Prostate gland (tissue), 2 donors: ENCODE results near the gene AFAP1. TPM values are rescaled to one million over a fixed set of nuclear protein-coding genes. Genes with fewer than 3 reads are reported as not detected.

Source experiments
- DNase-seq: peaks from one replicate; pipeline ENCODE4 v3.0.0-alpha.2; 2019; ENCODE audit warnings: low spot score
- H3K27ac ChIP-seq, 2 donors: fragments of 200-600 bp; sonication (generic); 2 replicates each; pipeline ENCODE4 v1.5.1; 2017 to 2019
- H3K27me3 ChIP-seq: fragments of 200-600 bp; sonication (generic); replicated peaks from 2 replicates; pipeline ENCODE4 v1.5.1; 2019; ENCODE audit not compliant: insufficient read depth
- H3K36me3 ChIP-seq, 2 donors: fragments of 200-600 bp; sonication (generic); 1 replicate in 1 of 2; 2 replicates in 1 of 2; pipeline versions ENCODE4 v1.5.1 to v1.8.1; 2017 to 2019
- H3K4me1 ChIP-seq: fragments of 200-600 bp; sonication (generic); replicated peaks from 2 replicates; pipeline ENCODE4 v1.5.1; 2019
- H3K4me3 ChIP-seq, 2 donors: fragments of 200-600 bp; sonication (generic); 2 replicates each; pipeline ENCODE4 v1.5.1; 2017 to 2019
- H3K9me3 ChIP-seq: fragments of 200-600 bp; sonication (generic); 2 replicates; pipeline ENCODE4 v1.5.1; 2017
- POLR2A ChIP-seq: fragments of 450-650 bp; IDR thresholded peaks from one replicate; pipeline ENCODE4 v1.6.1; 2016; ENCODE audit warnings: antibody characterized with exemption, mild to moderate bottlenecking
- POLR2AphosphoS5 ChIP-seq: sonication (generic); formaldehyde crosslinking; IDR thresholded peaks from one replicate; pipeline ENCODE4 v1.6.1; 2017; ENCODE audit warnings: antibody characterized with exemption
- WGBS: methylation state at CpG from one replicate; pipeline ENCODE4 v1.1.5; 2018; 5-methylcytosine and 5-hydroxymethylcytosine counted together
- intact Hi-C: fragments of 100-400 bp; cut with DNase I; formaldehyde crosslinking; loops from one replicate; pipeline ENCODE4 v1.14.2; 2022
- total RNA-seq, 2 donors: library from RNA; depleted of rRNA; stranded (reverse); fragments of >200 nt; gene quantifications; one replicate each; pipeline ENCODE4 v1.1.0, GENCODE V29; 2016
- TF ChIP-seq, protein P1 (sequence below), 4 experiments: fragments of 200-600 bp in 2 of 4; fragments of 450-650 bp in 2 of 4; sonication (generic) in 2 of 4; IDR thresholded peaks; 1 replicate in 3 of 4; 2 replicates in 1 of 4; pipeline ENCODE4 v1.5.1; 2016 to 2019; ENCODE audit warnings: antibody characterized with exemption in 4 of 4, mild to moderate bottlenecking in 2 of 4, moderate library complexity in 2 of 4

Gene AFAP1
- total RNA-seq, 2 donors from 2014 or later = 17.5 to 19.8 TPM

DNA sequence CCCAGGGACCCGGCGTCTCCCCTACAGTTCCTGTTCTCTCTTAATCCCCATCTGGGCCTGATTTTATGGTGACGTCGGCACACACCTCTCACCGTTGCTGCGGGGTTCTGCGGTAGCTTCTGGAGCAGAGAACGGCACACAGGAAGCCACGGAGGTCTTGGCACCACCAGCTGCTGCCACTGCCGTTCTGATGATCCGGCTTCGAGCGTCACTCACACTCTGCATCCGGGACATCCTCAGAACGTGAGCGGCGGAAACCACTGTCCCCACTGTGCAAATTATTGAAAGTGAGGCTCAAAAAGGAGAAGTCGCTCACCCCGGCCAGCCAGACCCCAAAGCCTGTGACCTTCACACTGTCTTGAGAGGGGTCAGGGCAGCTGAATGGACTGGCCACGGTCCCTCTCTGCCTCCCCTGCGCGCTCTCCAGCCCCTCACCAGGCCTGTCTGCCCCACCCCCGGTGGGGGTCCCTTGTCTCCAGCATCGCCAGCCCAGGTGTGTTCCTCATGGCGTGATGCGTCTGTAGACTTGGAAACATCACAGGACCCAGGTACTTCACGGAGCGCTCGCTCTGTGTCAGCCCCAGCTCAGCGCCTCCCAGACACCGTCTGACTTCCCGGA is 201.1 kb downstream of the AFAP1 start:
- Histone ChIP-seq H3K9me3 (no peaks in the 10 kb centered on the region), H3K27ac (no peak overlapping the region), H3K4me1 (no peaks in the 10 kb centered on the region), H3K36me3 (no peaks in the 10 kb centered on the region), H3K27me3 (no peaks in the 10 kb centered on the region), H3K4me3 (no peak overlapping the region)
- TF ChIP-seq, protein P1, sequence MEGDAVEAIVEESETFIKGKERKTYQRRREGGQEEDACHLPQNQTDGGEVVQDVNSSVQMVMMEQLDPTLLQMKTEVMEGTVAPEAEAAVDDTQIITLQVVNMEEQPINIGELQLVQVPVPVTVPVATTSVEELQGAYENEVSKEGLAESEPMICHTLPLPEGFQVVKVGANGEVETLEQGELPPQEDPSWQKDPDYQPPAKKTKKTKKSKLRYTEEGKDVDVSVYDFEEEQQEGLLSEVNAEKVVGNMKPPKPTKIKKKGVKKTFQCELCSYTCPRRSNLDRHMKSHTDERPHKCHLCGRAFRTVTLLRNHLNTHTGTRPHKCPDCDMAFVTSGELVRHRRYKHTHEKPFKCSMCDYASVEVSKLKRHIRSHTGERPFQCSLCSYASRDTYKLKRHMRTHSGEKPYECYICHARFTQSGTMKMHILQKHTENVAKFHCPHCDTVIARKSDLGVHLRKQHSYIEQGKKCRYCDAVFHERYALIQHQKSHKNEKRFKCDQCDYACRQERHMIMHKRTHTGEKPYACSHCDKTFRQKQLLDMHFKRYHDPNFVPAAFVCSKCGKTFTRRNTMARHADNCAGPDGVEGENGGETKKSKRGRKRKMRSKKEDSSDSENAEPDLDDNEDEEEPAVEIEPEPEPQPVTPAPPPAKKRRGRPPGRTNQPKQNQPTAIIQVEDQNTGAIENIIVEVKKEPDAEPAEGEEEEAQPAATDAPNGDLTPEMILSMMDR (IDR thresholded peaks at IDR 0.05) = no peak
- no peak for TF ChIP-seq POLR2AphosphoS5
- TF ChIP-seq POLR2A = no peak
- 92% methylated on average over 32 of the region's 32 CpGs for WGBS
- no peak for DNase-seq
- intact Hi-C loops = no loop called here

DNA sequence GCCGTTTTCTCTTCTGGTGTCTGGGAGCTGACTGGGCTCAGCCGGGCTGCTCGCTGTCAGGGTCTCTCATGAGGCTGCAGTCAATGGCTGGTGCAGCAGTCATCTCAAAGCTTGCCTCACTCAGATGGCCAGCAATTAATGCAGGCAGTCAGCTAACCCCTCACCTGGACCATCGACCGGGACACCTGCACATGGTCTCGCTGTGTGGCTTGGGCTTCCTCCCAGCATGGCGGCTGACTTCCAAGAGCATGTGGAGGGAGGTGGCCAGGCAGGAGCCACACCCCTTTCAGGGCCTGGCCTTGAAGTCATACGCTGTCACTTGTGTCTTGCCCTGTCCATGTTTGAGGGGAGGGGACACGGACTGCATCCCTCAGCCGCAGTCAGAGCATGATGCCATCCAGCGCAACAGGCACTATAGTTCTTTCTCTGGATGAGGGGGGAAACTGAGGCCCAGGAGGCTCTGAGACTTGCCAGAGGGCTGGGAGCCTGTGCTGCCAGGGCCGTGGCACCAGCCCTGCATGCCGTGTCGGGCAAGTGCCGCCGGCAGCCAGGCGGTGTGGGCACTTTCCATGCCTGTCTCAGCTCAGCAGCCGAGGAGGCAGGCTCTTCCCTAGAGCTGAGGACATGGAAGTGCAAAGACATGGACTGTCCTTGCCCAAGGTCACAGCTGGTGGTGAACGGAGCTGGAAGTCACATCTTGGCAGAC is 201.8 kb downstream of the AFAP1 start:
- Histone ChIP-seq H3K4me3 (no peak overlapping the region), H3K4me1 (no peaks in the 10 kb centered on the region), H3K36me3 (no peaks in the 10 kb centered on the region), H3K9me3 (no peaks in the 10 kb centered on the region), H3K27me3 (no peaks in the 10 kb centered on the region), H3K27ac (no peak overlapping the region)
- WGBS = 94% methylated on average over 19 of the region's 19 CpGs
- TF ChIP-seq POLR2AphosphoS5 = no peak
- TF ChIP-seq, protein P1 (IDR thresholded peaks at IDR 0.05) = no peak
- TF ChIP-seq POLR2A = no peak
- intact Hi-C loops = no loop called here
- no peak for DNase-seq

GRCh38 chr4:7737268-7737645 is 202.4 kb downstream of the AFAP1 start:
- no peaks in the 10 kb centered on the region for H3K36me3 ChIP-seq
- H3K27me3 ChIP-seq = no peaks in the 10 kb centered on the region
- H3K9me3 ChIP-seq = no peaks in the 10 kb centered on the region
- no peak for TF ChIP-seq POLR2A
- TF ChIP-seq POLR2AphosphoS5 = no peak
- TF ChIP-seq, protein P1 (IDR thresholded peaks at IDR 0.05) = no peak
- DNase-seq = no peak
- intact Hi-C loops = no loop called here
- no peaks in the 10 kb centered on the region for H3K4me1 ChIP-seq
- no peak overlapping the region for H3K27ac ChIP-seq
- 74% methylated on average over 14 of the region's 14 CpGs for WGBS
- H3K4me3 ChIP-seq = no peak overlapping the region

GRCh38 chr4:7736436-7737267 is 203.0 kb downstream of the AFAP1 start:
- Histone ChIP-seq H3K27me3 (no peaks in the 10 kb centered on the region), H3K4me1 (no peaks in the 10 kb centered on the region), H3K4me3 (no peak overlapping the region), H3K27ac (no peak overlapping the region), H3K36me3 (no peaks in the 10 kb centered on the region), H3K9me3 (no peaks in the 10 kb centered on the region)
- WGBS = 70% methylated on average over 31 of the region's 31 CpGs
- no peak for DNase-seq
- no peak for TF ChIP-seq POLR2AphosphoS5
- TF ChIP-seq POLR2A = no peak
- TF ChIP-seq, protein P1 (IDR thresholded peaks at IDR 0.05) = no peak
- intact Hi-C loops = no loop called here
